HG02870 (cell line): ENCODE results near the gene VOPP1.
A peak's percentile ranks its signal among the peaks of the same experiment; 100 is the strongest.
"Not testable (repeated sequence)": the region's sequence is repeated elsewhere in the genome, so short reads cannot be mapped to it uniquely, and the experiment has no call there.

ENCODE experiments used
- ATAC-seq: cut with Tn5 transposase; IDR thresholded peaks from one replicate; pipeline ENCODE4 v1.9.1; 2021; ENCODE audit warnings: mild to moderate bottlenecking, moderate library complexity; ENCODE audit not compliant: unreplicated experiment

The VOPP1 gene

GRCh38 chr7:55514546-55515265, 57.6 kb downstream of the VOPP1 start:
- no peak for ATAC-seq

GRCh38 chr7:55513868-55514267, 58.4 kb downstream of the VOPP1 start:
- ATAC-seq = peak; percentile 28

- ATAC-seq = no peak
Measured at GRCh38 chr7:55512635-55513191, 59.6 kb downstream of the VOPP1 start.

GRCh38 chr7:55510621-55511020, 61.7 kb downstream of the VOPP1 start:
- ATAC-seq = no peak

- not testable (repeated sequence) for ATAC-seq
Measured at GRCh38 chr7:55510206-55510605, 62.1 kb downstream of the VOPP1 start.

- ATAC-seq = peak; percentile 1
Measured at GRCh38 chr7:55509322-55509721, 63.0 kb downstream of the VOPP1 start.

- ATAC-seq = peak; percentile 77
Measured at GRCh38 chr7:55508221-55509011, 63.9 kb downstream of the VOPP1 start.

GRCh38 chr7:55507743-55508142, 64.6 kb downstream of the VOPP1 start:
- no peak for ATAC-seq

GRCh38 chr7:55504967-55505658, 67.2 kb downstream of the VOPP1 start:
- ATAC-seq = no peak

- no peak for ATAC-seq
Measured at GRCh38 chr7:55504093-55504859, 68.0 kb downstream of the VOPP1 start.

- no peak for ATAC-seq
Measured at GRCh38 chr7:55502858-55503440, 69.4 kb downstream of the VOPP1 start.

GRCh38 chr7:55502124-55502857, 70.0 kb downstream of the VOPP1 start:
- no peak for ATAC-seq

- no peak for ATAC-seq
Measured at GRCh38 chr7:55501611-55502010, 70.7 kb downstream of the VOPP1 start.

- no peak for ATAC-seq
Measured at GRCh38 chr7:55500117-55500756, 72.1 kb downstream of the VOPP1 start.

GRCh38 chr7:55499591-55499990, 72.7 kb downstream of the VOPP1 start:
- no peak for ATAC-seq

- ATAC-seq = no peak
Measured at GRCh38 chr7:55498770-55499169, 73.5 kb downstream of the VOPP1 start.

GRCh38 chr7:55498142-55498541, 74.2 kb downstream of the VOPP1 start:
- ATAC-seq = no peak

- no peak for ATAC-seq
Measured at GRCh38 chr7:55497521-55497920, 74.8 kb downstream of the VOPP1 start.

GRCh38 chr7:55496906-55497305, 75.4 kb downstream of the VOPP1 start:
- no peak for ATAC-seq
